ENCODE data around the gene RPH3AL.
"Not testable (repeated sequence)": the region's sequence is repeated elsewhere in the genome, so short reads cannot be mapped to it uniquely, and the experiment has no call there.

RPH3AL gene

DNA sequence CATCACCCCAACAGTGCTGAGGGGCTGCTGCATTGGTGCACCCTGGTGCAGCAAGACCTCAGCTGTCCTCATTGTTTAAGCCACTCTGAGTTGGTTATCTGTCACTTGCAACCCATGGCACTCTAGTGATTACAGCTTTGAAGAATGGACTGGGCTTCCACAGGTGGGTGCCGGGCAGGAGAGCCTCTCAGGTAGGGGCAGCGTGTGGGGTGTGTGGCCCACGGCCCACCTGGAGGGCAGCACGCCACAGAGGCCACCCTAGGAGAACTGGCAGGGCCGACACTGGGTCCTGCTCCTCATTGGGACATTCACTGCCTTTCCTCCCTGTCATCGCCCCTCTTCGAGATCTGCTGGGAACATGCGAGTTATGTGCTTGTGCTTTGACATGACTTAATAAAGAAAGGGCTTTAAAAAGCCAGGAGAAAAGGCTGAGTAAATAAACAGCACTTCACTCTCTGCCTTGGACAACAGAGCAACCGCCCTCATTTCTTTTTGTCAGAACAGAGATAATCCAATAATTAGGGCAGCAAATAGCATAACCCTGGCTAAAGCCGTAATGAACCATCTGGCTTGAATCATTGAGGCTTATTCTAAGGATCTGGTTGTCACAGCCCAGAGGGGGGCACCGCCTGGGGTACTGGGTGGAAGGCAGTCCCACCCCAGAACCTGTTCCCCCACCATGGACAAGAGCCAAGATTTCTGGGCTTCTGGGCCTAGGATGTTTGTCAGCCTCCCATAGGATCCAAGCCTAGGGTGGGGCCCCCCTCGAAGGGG is 174.1 kb downstream of the RPH3AL start:
- no peak for DNase-seq (ENCODE audit: low spot score)

DNA sequence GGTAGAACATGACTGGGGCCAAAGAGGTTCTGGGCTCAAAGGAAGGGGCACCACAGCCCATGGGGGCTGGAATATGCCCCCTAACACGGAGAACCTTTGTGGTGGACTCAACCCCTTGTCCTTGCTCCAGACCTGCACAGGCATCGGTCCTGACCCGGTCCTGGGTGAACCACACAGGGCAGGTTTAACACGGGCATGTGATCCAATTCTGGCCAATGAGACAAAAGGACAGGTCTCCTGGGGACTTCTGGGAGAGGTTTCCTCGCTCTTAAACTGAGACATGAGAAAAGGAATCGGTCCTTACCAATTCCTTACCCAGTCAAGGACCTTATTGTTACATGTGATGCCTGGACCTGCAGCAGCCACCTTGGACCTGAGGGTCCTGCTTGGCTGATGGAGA is 174.8 kb downstream of the RPH3AL start:
- DNase-seq (ENCODE audit: low spot score), result no peak

DNA sequence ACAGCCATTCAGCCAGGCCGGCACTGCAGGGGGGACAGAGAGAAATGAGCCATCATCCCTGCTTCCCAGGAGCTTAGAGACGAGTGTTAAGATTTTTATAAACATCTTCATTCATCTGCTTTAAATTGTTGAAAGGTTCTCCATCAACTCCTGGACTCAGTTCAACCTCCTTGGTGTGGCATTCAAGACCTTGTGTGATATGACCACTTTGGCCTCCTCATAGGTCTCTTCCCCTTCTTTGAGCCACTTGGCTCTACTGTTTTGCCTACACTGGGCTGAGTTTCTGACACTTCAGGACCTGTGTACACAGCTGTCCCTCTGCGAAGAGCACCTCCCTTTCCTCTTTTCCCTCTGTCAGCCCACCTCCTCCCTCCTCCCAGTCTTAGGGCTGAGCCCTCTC is 175.5 kb downstream of the RPH3AL start:
- DNase-seq (ENCODE audit: low spot score), result no peak

DNA sequence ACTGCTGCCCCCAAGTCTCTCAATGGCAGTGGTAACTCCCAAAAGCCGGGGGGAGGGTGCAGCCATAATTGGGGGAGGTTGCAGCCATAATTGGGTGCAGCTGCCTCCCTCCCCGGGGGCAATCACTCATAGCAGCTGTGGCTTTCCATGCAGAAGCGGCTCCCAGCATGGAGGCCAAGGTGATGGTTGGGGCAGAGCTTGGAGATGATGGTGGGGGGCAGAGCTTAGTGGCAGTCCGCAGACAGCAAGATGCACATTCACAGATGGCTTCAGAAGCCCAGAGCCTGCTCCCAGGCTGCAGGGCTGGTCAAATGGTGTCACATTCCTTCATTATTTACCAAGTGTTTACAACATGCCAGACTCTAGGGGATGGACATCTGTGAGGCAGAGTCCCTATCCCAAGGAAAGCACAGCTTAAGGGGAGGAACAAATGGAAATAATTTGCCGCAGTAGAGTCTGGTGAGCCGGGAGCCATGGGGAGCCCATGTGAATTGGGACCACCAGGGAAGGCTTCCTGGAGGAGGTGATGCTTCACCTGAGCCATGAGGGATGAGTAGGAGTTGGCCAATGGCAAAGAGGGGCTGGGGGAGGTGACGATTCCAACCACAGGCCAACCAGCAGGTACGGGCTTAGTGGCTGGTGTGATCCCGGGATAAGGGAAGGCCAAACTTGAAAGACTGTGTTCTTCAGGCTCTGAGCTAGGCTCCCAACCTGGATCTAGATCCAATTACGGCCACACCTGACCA is 179.3 kb downstream of the RPH3AL start:
- no peak for DNase-seq (ENCODE audit: low spot score)

DNA sequence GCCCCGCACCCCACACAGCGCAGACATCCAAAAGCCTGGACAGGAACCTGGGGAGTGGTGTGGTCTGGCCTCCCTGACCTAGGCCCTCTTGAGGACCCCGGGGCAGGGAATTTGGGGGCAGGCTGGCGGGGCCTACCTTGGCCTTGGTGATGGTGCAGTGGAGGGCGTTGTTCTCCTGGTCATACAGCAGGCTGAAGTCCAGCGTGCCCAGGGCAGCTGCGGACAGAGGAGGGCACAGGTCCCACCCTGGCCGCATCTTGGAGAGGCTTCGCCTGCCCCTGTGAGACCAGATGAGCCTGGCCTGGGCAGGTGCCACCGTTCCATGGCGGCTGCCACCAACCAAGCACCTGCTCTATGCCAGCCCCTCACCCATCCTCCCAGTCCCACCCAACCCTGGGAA is 180.2 kb downstream of the RPH3AL start:
- no peak for DNase-seq (ENCODE audit: low spot score)

DNA sequence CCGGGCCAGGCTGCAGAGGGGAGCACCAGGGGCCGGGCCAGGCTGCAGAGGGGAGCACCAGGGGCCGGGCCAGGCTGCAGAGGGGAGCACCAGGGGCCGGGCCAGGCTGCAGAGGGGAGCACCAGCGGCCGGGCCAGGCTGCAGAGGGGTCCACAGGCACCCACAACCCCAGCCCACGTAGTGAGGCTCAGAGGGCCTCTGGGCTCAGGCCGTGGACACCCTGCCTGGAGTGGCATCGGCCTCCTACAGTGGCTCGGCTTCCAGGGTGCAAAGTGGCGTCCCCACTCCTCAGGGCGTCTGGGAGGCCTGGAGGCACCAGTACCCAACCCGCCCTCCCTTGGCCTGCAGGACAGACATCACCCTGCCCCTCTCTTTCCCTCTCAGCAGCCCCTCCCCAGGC is 180.7 kb downstream of the RPH3AL start:
- no peak for DNase-seq (ENCODE audit: low spot score)

DNA sequence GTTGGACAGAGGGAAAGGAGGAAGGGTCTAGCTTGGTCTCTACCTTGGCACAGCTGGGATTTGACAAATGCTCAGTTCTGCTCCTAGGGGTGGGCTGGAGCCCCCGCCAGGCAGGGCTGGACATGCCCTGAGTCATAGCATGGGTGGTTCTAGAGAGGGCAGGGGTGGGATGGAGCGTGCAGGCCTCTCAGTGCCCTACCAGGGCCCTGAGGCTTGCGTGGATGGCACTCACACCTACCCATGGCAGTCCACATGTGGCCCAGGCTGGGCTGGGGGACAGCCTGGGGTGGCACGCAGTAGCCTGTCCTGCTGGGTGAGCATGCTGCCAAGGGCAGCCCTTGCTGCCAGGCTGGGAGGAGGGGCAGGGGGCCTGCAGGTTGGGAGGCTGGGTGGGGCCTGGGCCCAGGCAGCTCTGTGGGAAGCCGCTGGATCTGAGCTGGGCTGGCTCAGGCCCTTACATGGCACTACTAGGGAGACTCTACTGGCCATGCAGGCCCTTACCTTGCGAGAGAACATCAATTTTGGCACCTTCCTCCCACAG is 182.4 kb downstream of the RPH3AL start:
- no peak for DNase-seq (ENCODE audit: low spot score)

DNA sequence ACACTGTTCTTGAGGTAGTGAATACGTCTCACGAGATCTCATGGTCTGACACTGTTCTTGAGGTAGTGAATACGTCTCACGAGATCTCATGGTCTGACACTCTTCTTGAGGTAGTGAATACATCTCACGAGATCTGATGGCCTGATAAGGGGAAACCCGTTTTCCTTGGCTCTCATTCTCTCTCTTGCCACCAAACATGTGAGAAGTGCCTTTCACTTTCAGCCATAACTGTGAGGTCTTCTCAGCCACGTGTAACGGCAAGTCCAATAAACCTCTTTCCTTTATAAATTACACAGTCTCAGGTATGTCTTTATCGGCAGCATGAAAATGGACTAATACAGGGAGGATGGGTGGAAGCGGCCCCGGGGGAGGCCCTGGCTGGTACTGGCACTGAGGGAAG is 184.0 kb downstream of the RPH3AL start:
- not testable (repeated sequence) for DNase-seq (ENCODE audit: low spot score)

DNA sequence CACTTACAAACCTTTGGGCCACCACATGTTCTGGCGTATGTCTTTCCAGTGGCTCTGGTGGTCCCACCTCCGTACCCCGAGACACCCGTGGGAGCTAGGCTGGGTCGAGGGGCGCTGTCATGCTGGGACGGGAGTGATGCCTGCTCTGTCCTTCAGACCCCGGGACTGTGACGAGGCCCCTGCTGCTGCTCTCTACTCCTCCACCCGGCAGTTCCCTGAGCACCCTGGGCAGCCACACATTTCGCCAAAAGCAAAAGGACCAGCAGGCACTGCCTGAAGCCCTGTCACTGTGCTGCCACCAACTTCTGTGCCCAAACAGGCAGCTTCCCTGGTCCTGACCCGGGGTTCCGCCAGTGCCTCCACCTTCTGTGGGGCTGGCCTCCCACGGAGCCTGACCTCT is 186.7 kb downstream of the RPH3AL start:
- no peak for DNase-seq (ENCODE audit: low spot score)

DNA sequence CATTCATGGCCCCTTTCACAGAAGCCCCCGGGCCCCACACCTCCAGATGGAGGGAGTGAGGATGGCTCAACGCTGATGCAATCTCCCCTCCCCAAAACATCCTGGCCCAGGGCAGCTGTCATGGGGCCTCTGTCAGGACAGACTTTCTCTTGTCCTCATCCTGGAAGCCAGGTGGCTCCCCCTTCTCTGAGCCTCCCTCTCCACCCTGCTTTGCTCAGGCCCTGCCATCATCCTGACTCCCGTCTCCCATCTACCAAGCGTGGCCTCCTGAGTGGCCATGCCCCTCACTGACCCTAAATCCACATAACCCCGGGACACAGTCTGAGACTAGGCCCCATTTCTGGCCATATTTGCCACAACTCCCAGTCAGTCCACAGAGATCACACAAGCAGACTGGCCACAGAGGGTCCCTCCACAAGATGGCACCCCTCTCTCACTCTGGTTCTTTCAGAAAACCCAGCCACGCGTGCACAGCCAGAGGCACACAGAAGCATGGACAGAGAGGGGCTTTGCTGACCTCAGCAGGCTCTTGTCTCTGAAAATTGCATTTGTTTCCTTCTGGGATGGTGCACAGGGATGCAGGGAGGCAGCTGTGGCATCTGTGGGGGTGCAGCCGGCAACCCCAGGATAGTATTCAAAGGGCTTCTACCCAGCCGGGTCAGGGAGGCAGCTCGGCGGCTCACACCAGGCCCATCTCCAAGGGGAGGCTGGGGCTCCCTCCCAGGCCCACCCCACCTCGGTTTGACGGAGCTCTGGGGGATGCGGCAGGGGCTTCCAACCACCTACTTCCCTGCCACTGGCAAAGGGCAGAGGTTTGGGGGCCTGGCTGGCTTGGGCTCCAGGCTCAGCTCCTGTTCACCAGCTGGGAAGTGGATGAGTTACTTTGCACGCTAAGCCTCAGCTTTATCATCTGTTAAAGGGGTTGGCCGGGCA is 188.0 kb downstream of the RPH3AL start:
- peak; percentile 66 for DNase-seq (ENCODE audit: low spot score)

DNA sequence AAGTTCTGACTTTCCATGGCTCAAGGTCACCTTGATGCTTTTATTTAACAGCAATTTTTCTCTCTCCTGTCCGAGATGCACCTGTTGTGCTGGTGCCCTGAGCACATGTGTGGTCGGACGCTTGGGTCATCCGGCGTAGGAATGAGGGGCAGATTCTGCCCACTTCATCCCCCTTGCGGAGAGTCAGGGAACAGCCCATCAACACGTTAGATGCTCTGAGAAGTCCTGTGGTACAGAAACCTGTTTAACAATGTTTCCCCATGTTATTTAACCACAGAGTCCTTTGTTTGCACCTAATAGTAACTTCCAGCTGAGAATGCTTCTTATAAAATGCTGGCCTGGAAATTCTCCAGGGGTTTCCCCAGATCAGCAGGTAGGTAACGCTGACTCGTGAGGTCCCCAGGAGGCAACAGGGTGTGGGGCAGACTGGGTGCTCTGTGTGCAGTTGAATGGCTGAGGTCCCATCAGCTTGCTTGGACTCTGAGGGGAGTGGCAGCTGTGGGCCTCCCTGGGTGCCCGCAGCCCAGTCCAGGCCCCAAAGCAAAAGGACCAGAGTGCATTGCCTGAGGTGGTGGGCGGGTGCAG is 189.0 kb downstream of the RPH3AL start:
- DNase-seq (ENCODE audit: low spot score), result peak; percentile 57

DNA sequence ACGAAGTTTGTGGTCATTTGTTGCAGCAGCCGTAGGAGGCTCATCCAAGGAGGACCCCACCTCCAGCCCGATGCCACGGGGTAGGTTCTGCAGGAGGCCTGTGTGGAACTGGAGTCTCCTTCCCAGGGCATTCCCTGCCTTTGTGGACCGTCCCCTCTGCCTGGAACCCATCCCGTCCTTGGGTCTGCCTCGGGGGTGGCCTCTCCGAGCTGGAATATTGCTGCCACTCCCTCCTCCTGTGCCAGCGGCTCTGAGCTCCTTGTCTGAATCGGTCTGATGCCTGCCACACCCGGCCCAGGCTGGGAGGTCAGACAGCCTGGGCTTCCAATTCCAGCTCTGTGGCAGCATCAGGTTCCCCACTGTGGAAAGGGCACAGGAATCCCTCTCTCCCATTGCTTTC is 189.9 kb downstream of the RPH3AL start:
- DNase-seq (ENCODE audit: low spot score), result no peak
